ENCODE measurements around the gene ATXN7L3. TPM values are rescaled to one million over a fixed set of nuclear protein-coding genes. Genes with fewer than 3 reads are reported as not detected.

The ATXN7L3 gene
- total and polyA plus RNA-seq, 4 donors = 30.1 to 70.6 (median 50.5) TPM

DNA sequence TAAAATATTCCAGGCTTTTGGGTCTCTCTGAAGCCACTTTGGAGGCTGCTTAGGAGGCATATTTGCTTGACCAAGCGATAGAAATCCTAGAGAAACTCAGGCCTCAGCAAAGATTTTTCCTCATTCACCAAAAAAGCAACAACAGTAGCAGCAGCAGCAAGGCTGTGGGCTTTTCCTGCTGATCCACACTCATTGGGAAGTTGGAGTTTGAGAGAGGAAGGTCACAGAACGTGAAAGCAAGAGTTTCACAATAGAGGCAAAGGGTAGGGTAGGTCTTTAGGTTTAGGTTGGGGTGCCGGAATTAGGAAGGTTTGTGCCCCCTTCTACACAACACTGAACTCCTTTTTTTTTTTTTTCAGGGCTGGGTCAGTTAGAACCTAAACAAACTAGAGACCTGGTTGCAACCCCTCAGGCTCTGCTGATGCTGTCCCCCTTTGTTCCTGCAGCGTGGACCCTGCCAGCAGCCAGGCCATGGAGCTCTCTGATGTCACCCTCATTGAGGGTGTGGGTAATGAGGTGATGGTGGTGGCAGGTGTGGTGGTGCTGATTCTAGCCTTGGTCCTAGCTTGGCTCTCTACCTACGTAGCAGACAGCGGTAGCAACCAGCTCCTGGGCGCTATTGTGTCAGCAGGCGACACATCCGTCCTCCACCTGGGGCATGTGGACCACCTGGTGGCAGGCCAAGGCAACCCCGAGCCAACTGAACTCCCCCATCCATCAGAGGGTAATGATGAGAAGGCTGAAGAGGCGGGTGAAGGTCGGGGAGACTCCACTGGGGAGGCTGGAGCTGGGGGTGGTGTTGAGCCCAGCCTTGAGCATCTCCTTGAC, 10.9 kb downstream of the ATXN7L3 start:
- H3K27me3 ChIP-seq (ENCODE audit: control insufficient read depth in 3 of 3, insufficient read depth in 3 of 3, low read length in 2 of 3) = no peaks in the 10 kb centered on the region
- H3K36me3 ChIP-seq (ENCODE audit: control insufficient read depth in 4 of 4, insufficient read depth in 4 of 4, low read length in 4 of 4) = peaks cover 2 to 28% (median 21%) of the 10 kb centered on the region in 4 donors
- no peak overlapping the region for H3K27ac ChIP-seq (ENCODE audit: low read depth in 1 of 2, low read length in 1 of 2)
- H3K9ac ChIP-seq (ENCODE audit: insufficient read depth in 1 of 2, low read length in 2 of 2) = no peak overlapping the region
- H3K4me3 ChIP-seq = no peak overlapping the region
- H3K4me1 ChIP-seq (ENCODE audit: control insufficient read depth in 5 of 5, insufficient read depth in 5 of 5, low read length in 5 of 5) = peaks cover 0 to 49% (median 14%) of the 10 kb centered on the region in 5 donors
- WGBS, 2 donors = 84 to 87% methylated on average over 12 of the region's 12 CpGs
- H3K9me3 ChIP-seq (ENCODE audit: control insufficient read depth in 4 of 4, insufficient read depth in 3 of 4, low read length in 3 of 4) = no peaks in the 10 kb centered on the region
- DNase-seq = peak in 1 of 3 donors; percentile 12
- no peak for ATAC-seq (ENCODE audit: insufficient read depth, low FRiP score)
- TF ChIP-seq, protein P1, sequence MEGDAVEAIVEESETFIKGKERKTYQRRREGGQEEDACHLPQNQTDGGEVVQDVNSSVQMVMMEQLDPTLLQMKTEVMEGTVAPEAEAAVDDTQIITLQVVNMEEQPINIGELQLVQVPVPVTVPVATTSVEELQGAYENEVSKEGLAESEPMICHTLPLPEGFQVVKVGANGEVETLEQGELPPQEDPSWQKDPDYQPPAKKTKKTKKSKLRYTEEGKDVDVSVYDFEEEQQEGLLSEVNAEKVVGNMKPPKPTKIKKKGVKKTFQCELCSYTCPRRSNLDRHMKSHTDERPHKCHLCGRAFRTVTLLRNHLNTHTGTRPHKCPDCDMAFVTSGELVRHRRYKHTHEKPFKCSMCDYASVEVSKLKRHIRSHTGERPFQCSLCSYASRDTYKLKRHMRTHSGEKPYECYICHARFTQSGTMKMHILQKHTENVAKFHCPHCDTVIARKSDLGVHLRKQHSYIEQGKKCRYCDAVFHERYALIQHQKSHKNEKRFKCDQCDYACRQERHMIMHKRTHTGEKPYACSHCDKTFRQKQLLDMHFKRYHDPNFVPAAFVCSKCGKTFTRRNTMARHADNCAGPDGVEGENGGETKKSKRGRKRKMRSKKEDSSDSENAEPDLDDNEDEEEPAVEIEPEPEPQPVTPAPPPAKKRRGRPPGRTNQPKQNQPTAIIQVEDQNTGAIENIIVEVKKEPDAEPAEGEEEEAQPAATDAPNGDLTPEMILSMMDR (IDR thresholded peaks at IDR 0.05; ENCODE audit: control extremely low read depth, extremely low read depth) = no peak

DNA sequence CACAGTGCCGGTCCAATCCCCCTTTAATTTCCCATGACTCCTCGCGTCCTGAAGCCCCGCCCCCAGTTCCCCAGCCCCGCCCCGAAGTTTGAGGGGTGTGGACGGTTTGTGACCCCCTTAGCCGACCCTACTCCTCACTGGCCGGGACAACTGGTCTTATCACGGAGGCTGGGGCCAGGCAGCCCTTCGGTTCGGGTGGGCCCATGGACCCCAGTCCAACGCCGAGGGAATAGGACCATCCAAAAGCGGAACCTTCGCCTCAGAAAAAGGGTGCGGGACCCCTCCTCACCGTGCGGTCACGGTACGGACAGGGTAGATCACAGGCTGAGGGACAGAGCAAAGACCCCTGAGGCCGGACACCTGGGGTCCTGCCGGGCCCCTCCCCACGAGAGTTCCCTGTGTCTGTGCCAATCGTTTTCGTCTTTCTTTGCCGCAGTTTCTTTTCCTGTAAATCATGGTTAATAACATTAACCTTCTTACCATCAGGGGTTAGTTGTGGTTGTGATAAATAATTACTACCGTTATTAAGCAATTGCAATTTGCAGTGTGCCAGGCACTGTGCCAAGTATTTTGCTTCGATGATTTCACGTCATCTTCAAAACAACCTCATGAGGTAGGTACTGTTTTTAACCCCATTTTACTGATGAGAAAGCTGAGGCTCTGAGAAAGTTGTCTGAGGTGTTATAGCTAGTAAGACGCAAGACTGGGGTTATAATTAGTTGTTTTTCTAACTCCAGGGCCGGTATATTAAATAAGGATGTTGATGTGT, 12.4 kb downstream of the ATXN7L3 start:
- ATAC-seq (ENCODE audit: insufficient read depth, low FRiP score) (peak; percentile 58), DNase-seq (peak in 2 of 3 donors; percentile 52 to 55)
- 1 to 2% methylated on average over 32 of the region's 32 CpGs for WGBS, 2 donors
- peak overlapping the region; percentile 97 for H3K4me3 ChIP-seq
- no peaks in the 10 kb centered on the region for H3K9me3 ChIP-seq (ENCODE audit: control insufficient read depth in 4 of 4, insufficient read depth in 3 of 4, low read length in 3 of 4)
- H3K4me1 ChIP-seq (ENCODE audit: control insufficient read depth in 5 of 5, insufficient read depth in 5 of 5, low read length in 5 of 5) = peaks cover 0 to 41% (median 14%) of the 10 kb centered on the region in 5 donors
- H3K36me3 ChIP-seq (ENCODE audit: control insufficient read depth in 4 of 4, insufficient read depth in 4 of 4, low read length in 4 of 4) = peaks cover 5 to 20% (median 14%) of the 10 kb centered on the region in 4 donors
- TF ChIP-seq, protein P1 (IDR thresholded peaks at IDR 0.05; ENCODE audit: control extremely low read depth, extremely low read depth) = no peak
- peak overlapping the region; percentile 76 to 95 for H3K9ac ChIP-seq (ENCODE audit: insufficient read depth in 1 of 2, low read length in 2 of 2)
- H3K27ac ChIP-seq (ENCODE audit: low read depth in 1 of 2, low read length in 1 of 2) = peak overlapping the region; percentile 85 to 91
- no peaks in the 10 kb centered on the region for H3K27me3 ChIP-seq (ENCODE audit: control insufficient read depth in 3 of 3, insufficient read depth in 3 of 3, low read length in 2 of 3)

DNA sequence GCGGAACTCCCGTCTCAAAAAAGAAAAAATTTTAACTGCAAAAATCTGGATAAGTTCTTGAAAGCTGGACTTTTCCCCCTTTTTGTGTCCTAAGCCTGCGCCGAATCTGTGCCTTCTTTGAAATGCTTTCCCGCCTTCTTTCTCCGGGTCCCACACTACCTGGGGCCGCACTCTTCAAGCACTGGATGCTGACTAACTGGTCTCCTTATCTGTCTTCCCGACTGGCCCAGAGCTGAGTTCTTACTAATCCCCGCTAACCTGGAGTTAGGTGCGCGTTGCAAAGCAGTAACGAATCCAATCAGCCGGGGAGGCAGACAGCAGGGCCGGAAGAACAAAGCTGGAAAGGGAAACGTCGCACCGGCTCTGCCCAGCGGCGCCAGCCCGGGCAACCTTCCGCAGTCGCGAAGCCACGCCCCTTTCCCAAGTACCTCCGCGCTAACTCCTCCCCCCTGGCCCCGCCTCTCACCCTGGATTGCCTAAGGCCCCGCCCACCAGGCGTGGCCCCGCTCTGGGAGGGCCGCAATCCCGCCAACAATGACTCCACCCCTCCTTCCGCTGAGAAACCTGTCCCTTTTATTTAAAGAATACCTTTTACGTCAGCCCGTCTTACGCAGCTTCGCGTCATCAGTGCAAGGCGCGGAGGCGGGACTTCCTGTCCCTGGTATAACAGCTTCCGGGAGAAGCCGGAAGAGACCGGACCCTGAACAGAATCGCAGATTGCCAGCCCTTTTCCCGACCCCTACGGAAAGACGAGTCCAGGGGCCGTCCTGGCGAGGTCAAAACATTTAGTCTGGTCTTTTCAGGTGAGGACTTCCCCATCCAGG, 13.2 kb downstream of the ATXN7L3 start, which contains the start of gene TMUB2:
Gene TMUB2 (plus strand): TSS at position 666 of the 824 bp plus-strand sequence. CDS start 737 bp downstream, outside the sequence.
- 0% methylated on average over 50 of the region's 50 CpGs for WGBS, 2 donors
- no peaks in the 10 kb centered on the region for H3K9me3 ChIP-seq (ENCODE audit: control insufficient read depth in 4 of 4, insufficient read depth in 3 of 4, low read length in 3 of 4)
- H3K27ac ChIP-seq (ENCODE audit: low read depth in 1 of 2, low read length in 1 of 2) = peak within 1 kb of the TSS; percentile 85 to 91
- DNase-seq (peak; percentile 99 to 100 (median 100)), ATAC-seq (ENCODE audit: insufficient read depth, low FRiP score) (peak; percentile 96)
- peak within 1 kb of the TSS; percentile 76 to 95 for H3K9ac ChIP-seq (ENCODE audit: insufficient read depth in 1 of 2, low read length in 2 of 2)
- no peaks in the 10 kb centered on the region for H3K27me3 ChIP-seq (ENCODE audit: control insufficient read depth in 3 of 3, insufficient read depth in 3 of 3, low read length in 2 of 3)
- TF ChIP-seq, protein P1 (IDR thresholded peaks at IDR 0.05; ENCODE audit: control extremely low read depth, extremely low read depth) = no peak
- H3K36me3 ChIP-seq (ENCODE audit: control insufficient read depth in 4 of 4, insufficient read depth in 4 of 4, low read length in 4 of 4) = peaks cover 12 to 24% (median 15%) of the 10 kb centered on the region in 4 donors
- H3K4me3 ChIP-seq = peak within 1 kb of the TSS; percentile 97
- peaks cover 0 to 33% (median 7%) of the 10 kb centered on the region in 5 donors for H3K4me1 ChIP-seq (ENCODE audit: control insufficient read depth in 5 of 5, insufficient read depth in 5 of 5, low read length in 5 of 5)

Data from lung (tissue), 12 donors.